ENCODE results near the gene MICAL3.
"Not testable (repeated sequence)": the region's sequence is repeated elsewhere in the genome, so short reads cannot be mapped to it uniquely, and the experiment has no call there.

The MICAL3 gene

GRCh38 chr22:18032455-18033101, 8.2 kb upstream of the MICAL3 start:
- DNase-seq (ENCODE audit: low read depth in 3 of 3, low spot score in 1 of 3), result no peak

- no peak for DNase-seq (ENCODE audit: low read depth in 3 of 3, low spot score in 1 of 3)
Observed at GRCh38 chr22:18031695-18032454, 7.5 kb upstream of the MICAL3 start.

GRCh38 chr22:18029686-18030267, 5.4 kb upstream of the MICAL3 start:
- no peak for DNase-seq (ENCODE audit: low read depth in 3 of 3, low spot score in 1 of 3)

- DNase-seq (ENCODE audit: low read depth in 3 of 3, low spot score in 1 of 3), result no peak
Observed at GRCh38 chr22:18028817-18029527, 4.6 kb upstream of the MICAL3 start.

GRCh38 chr22:18025898-18026297, 1.5 kb upstream of the MICAL3 start:
- DNase-seq (ENCODE audit: low read depth in 3 of 3, low spot score in 1 of 3), result not testable (repeated sequence)

- no peak for DNase-seq (ENCODE audit: low read depth in 3 of 3, low spot score in 1 of 3)
Observed at GRCh38 chr22:18024956-18025720, 777 bp upstream of the MICAL3 start.

GRCh38 chr22:18023509-18024275, 669 bp downstream of the MICAL3 start:
- DNase-seq (ENCODE audit: low read depth in 3 of 3, low spot score in 1 of 3), result no peak

GRCh38 chr22:18022876-18023275, 1.5 kb downstream of the MICAL3 start:
- no peak for DNase-seq (ENCODE audit: low read depth in 3 of 3, low spot score in 1 of 3)

- no peak for DNase-seq (ENCODE audit: low read depth in 3 of 3, low spot score in 1 of 3)
Observed at GRCh38 chr22:18021431-18021830, 2.9 kb downstream of the MICAL3 start.

- not testable (repeated sequence) for DNase-seq (ENCODE audit: low read depth in 3 of 3, low spot score in 1 of 3)
Observed at GRCh38 chr22:18020743-18021142, 3.6 kb downstream of the MICAL3 start.

GRCh38 chr22:18013947-18014346, 10.4 kb downstream of the MICAL3 start:
- no peak for DNase-seq (ENCODE audit: low read depth in 3 of 3, low spot score in 1 of 3)

- DNase-seq (ENCODE audit: low read depth in 3 of 3, low spot score in 1 of 3), result no peak
Observed at GRCh38 chr22:18013436-18013835, 10.9 kb downstream of the MICAL3 start.

- DNase-seq (ENCODE audit: low read depth in 3 of 3, low spot score in 1 of 3), result no peak
Observed at GRCh38 chr22:18012531-18012930, 11.8 kb downstream of the MICAL3 start.

GRCh38 chr22:18010266-18010665, 14.1 kb downstream of the MICAL3 start:
- DNase-seq (ENCODE audit: low read depth in 3 of 3, low spot score in 1 of 3), result no peak

- no peak for DNase-seq (ENCODE audit: low read depth in 3 of 3, low spot score in 1 of 3)
Observed at GRCh38 chr22:18008136-18008535, 16.2 kb downstream of the MICAL3 start.

- DNase-seq (ENCODE audit: low read depth in 3 of 3, low spot score in 1 of 3), result no peak
Observed at GRCh38 chr22:18005201-18005926, 19.0 kb downstream of the MICAL3 start.

- DNase-seq (ENCODE audit: low read depth in 3 of 3, low spot score in 1 of 3), result not testable (repeated sequence)
Observed at GRCh38 chr22:18001894-18002315, 22.5 kb downstream of the MICAL3 start.

GRCh38 chr22:18001040-18001893, 23.1 kb downstream of the MICAL3 start:
- peak; percentile 10 to 56 (median 16) for DNase-seq (ENCODE audit: low read depth in 3 of 3, low spot score in 1 of 3)

Data from stimulated activated CD4-positive, alpha-beta T cell treated with anti-CD3 and anti-CD28 coated beads, TNF-alpha, amount 100 ng/mL, for 1 hour (primary cell).